Measurements from ENCODE around the gene TMEM178B.

The TMEM178B gene

GRCh38 chr7:141527076-141527475 is 453.2 kb downstream of the TMEM178B start:
- DNase-seq (ENCODE audit: low spot score), result no peak

- DNase-seq (ENCODE audit: low spot score), result no peak
Measured at GRCh38 chr7:141528399-141528798, 454.5 kb downstream of the TMEM178B start.

Data from left forelimb (tissue), 1 donor.